ENCODE measurements around the gene RSBN1.

The RSBN1 gene

DNA sequence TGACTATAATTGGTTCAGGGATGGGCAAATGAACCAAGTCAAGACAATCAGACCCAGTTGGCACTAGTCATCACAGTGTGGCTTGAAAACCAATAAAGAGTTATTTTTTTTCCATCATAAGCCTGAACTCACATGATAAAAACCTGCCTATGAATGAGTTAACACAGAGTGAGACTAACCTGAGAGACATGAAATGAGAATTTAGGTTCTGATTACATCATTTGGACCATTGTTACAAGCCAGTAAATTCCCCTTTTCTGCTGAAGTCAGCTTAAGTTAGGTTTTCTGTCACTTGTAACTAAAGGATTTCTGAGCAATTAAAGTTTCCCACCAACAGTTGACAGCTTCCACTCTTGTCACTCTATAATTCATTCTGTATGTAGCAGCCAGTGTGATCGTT, 9.6 kb upstream of the RSBN1 start:
- TF ChIP-seq, protein P1, sequence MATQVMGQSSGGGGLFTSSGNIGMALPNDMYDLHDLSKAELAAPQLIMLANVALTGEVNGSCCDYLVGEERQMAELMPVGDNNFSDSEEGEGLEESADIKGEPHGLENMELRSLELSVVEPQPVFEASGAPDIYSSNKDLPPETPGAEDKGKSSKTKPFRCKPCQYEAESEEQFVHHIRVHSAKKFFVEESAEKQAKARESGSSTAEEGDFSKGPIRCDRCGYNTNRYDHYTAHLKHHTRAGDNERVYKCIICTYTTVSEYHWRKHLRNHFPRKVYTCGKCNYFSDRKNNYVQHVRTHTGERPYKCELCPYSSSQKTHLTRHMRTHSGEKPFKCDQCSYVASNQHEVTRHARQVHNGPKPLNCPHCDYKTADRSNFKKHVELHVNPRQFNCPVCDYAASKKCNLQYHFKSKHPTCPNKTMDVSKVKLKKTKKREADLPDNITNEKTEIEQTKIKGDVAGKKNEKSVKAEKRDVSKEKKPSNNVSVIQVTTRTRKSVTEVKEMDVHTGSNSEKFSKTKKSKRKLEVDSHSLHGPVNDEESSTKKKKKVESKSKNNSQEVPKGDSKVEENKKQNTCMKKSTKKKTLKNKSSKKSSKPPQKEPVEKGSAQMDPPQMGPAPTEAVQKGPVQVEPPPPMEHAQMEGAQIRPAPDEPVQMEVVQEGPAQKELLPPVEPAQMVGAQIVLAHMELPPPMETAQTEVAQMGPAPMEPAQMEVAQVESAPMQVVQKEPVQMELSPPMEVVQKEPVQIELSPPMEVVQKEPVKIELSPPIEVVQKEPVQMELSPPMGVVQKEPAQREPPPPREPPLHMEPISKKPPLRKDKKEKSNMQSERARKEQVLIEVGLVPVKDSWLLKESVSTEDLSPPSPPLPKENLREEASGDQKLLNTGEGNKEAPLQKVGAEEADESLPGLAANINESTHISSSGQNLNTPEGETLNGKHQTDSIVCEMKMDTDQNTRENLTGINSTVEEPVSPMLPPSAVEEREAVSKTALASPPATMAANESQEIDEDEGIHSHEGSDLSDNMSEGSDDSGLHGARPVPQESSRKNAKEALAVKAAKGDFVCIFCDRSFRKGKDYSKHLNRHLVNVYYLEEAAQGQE (IDR thresholded peaks at IDR 0.05; ENCODE audit: insufficient read depth in 1 of 2, low read depth in 2 of 2, low read length in 2 of 2), result no peak
- TF ChIP-seq TAF1 (IDR thresholded peaks at IDR 0.05; ENCODE audit: borderline replicate concordance, insufficient read depth, low read length), result no peak
- TF ChIP-seq FOXP2 (optimal IDR thresholded peaks at IDR 0.05; ENCODE audit: borderline replicate concordance, extremely low read depth, extremely low read length, insufficient read depth), result no peak
- no peak for TF ChIP-seq POLR2AphosphoS5 (IDR thresholded peaks at IDR 0.05; ENCODE audit: low read depth, low read length)
- TF ChIP-seq SIN3A (IDR thresholded peaks at IDR 0.05; ENCODE audit: borderline replicate concordance, insufficient read depth, low read length), result no peak

DNA sequence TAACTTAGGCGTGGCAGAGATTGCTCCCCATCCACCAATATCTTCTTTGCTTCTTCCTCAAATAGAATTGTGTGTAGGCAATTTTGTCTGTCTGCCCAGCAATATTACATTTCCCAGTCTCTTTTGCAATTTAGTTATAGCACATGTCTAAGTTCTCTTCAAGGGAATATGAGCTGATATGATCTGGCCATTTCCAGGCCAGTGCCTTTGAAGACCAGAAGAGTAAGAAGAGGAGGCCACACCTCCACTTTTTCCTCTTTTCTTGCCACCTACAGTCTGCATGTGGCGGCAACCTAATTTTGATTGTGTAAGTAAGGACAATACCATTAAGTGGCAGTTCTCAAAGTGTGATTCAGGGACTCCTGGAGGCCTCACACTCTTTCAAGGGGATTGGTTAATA, 6.3 kb upstream of the RSBN1 start:
- TF ChIP-seq TAF1 (IDR thresholded peaks at IDR 0.05; ENCODE audit: borderline replicate concordance, insufficient read depth, low read length) (no peak), FOXP2 (optimal IDR thresholded peaks at IDR 0.05; ENCODE audit: borderline replicate concordance, extremely low read depth, extremely low read length, insufficient read depth) (no peak), SIN3A (IDR thresholded peaks at IDR 0.05; ENCODE audit: borderline replicate concordance, insufficient read depth, low read length) (no peak), POLR2AphosphoS5 (IDR thresholded peaks at IDR 0.05; ENCODE audit: low read depth, low read length) (no peak)
- TF ChIP-seq, protein P1 (IDR thresholded peaks at IDR 0.05; ENCODE audit: insufficient read depth in 1 of 2, low read depth in 2 of 2, low read length in 2 of 2), result no peak

DNA sequence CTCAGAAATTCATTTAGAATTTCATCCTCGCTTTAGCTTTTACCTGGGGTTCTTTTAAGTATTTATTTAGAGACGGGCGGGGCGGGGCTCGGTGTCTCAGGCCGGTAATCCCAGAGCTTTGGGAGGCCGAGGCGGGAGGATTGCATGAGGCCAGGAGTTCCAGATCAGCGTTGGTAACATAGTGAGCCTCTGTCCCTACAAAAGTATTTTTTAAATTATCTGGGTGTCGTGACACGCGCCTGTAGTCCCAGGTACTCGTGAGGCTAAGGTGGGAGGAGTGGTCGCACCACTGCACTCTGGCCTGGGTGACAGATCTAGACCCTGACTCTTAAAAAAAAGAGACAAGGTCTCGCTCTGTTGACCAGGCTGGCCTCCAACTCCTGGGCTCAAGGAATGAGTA, 942 bp upstream of the RSBN1 start:
- TF ChIP-seq POLR2AphosphoS5 (IDR thresholded peaks at IDR 0.05; ENCODE audit: low read depth, low read length) (no peak), SIN3A (IDR thresholded peaks at IDR 0.05; ENCODE audit: borderline replicate concordance, insufficient read depth, low read length) (no peak), FOXP2 (optimal IDR thresholded peaks at IDR 0.05; ENCODE audit: borderline replicate concordance, extremely low read depth, extremely low read length, insufficient read depth) (no peak), TAF1 (IDR thresholded peaks at IDR 0.05; ENCODE audit: borderline replicate concordance, insufficient read depth, low read length) (no peak)
- TF ChIP-seq, protein P1 (IDR thresholded peaks at IDR 0.05; ENCODE audit: insufficient read depth in 1 of 2, low read depth in 2 of 2, low read length in 2 of 2), result no peak

DNA sequence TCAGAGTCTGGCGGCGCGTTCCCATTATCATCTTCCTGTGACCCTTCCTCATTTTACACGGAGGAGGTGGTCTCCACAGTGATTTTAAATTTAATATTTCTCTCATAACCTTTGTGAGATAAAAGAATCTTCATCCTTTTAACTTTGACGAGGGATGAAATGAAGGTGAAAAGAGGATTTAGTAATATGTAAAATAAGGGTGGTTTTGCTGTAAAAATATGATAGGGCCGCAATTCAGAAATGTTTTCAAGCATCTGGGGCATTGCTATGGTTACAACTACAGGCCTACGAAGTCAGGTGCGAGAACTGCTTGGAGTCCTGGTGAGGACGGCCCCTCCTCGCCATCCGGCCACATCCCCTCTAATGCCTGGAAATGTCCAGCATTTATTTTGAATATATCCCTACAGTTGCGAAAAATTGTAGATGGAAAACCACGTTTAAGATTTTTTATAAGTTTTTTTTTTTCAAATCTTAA, 422 bp upstream of the RSBN1 start:
- TF ChIP-seq FOXP2 (optimal IDR thresholded peaks at IDR 0.05; ENCODE audit: borderline replicate concordance, extremely low read depth, extremely low read length, insufficient read depth) (no peak), TAF1 (IDR thresholded peaks at IDR 0.05; ENCODE audit: borderline replicate concordance, insufficient read depth, low read length) (no peak), POLR2AphosphoS5 (IDR thresholded peaks at IDR 0.05; ENCODE audit: low read depth, low read length) (no peak), SIN3A (IDR thresholded peaks at IDR 0.05; ENCODE audit: borderline replicate concordance, insufficient read depth, low read length) (no peak)
- TF ChIP-seq, protein P1 (IDR thresholded peaks at IDR 0.05; ENCODE audit: insufficient read depth in 1 of 2, low read depth in 2 of 2, low read length in 2 of 2), result no peak
